ENCODE results near the gene MCCC1.
"Not testable (repeated sequence)": the region's sequence is repeated elsewhere in the genome, so short reads cannot be mapped to it uniquely, and the experiment has no call there.

Gene MCCC1

GRCh38 chr3:183099026-183099837 is at the start of gene MCCC1:
Gene MCCC1, minus strand, starts transcription at chr3:183099496. Its CDS starts 56 bp downstream, at chr3:183099440.
- peak; percentile 97 for DNase-seq

GRCh38 chr3:183148056-183148455 is 48.8 kb upstream of the MCCC1 start:
- DNase-seq: no peak

GRCh38 chr3:183144363-183144762 is 45.1 kb upstream of the MCCC1 start:
- DNase-seq: no peak

- no peak for DNase-seq
These were observed 42.9 kb upstream of the MCCC1 start for GRCh38 chr3:183142199-183142598.

GRCh38 chr3:183134844-183135243 is 35.5 kb upstream of the MCCC1 start:
- no peak for DNase-seq

GRCh38 chr3:183132409-183132808 is 33.1 kb upstream of the MCCC1 start:
- DNase-seq: no peak

- no peak for DNase-seq
These were observed 32.4 kb upstream of the MCCC1 start for GRCh38 chr3:183131735-183132134.

GRCh38 chr3:183131186-183131725 is 32.0 kb upstream of the MCCC1 start:
- no peak for DNase-seq

GRCh38 chr3:183129243-183129642 is 29.9 kb upstream of the MCCC1 start:
- DNase-seq: no peak

- no peak for DNase-seq
These were observed 29.4 kb upstream of the MCCC1 start for GRCh38 chr3:183128709-183129108.

- no peak for DNase-seq
These were observed 24.6 kb upstream of the MCCC1 start for GRCh38 chr3:183123891-183124290.

- DNase-seq: peak; percentile 56
These were observed 23.1 kb upstream of the MCCC1 start for GRCh38 chr3:183122257-183122932.

GRCh38 chr3:183120538-183121215 is 21.4 kb upstream of the MCCC1 start:
- no peak for DNase-seq

GRCh38 chr3:183117056-183117455 is 17.8 kb upstream of the MCCC1 start:
- DNase-seq: no peak

GRCh38 chr3:183116025-183116614 is 16.8 kb upstream of the MCCC1 start:
- peak; percentile 67 for DNase-seq

- DNase-seq: no peak
These were observed 15.3 kb upstream of the MCCC1 start for GRCh38 chr3:183114384-183115178.

GRCh38 chr3:183109847-183110246 is 10.6 kb upstream of the MCCC1 start:
- DNase-seq: not testable (repeated sequence)

- DNase-seq: no peak
These were observed 9.2 kb upstream of the MCCC1 start for GRCh38 chr3:183108470-183108869.

- DNase-seq: no peak
These were observed 8.7 kb upstream of the MCCC1 start for GRCh38 chr3:183108001-183108449.

- not testable (repeated sequence) for DNase-seq
These were observed 8.1 kb upstream of the MCCC1 start for GRCh38 chr3:183107372-183107771.

GRCh38 chr3:183106635-183107034 is 7.3 kb upstream of the MCCC1 start:
- no peak for DNase-seq

- DNase-seq: not testable (repeated sequence)
These were observed 4.7 kb upstream of the MCCC1 start for GRCh38 chr3:183103950-183104349.
